Measurements from ENCODE around the gene RANGAP1. TPM values are rescaled to one million over a fixed set of nuclear protein-coding genes. Genes with fewer than 3 reads are reported as not detected.

Gene RANGAP1
- total and polyA plus RNA-seq, 2 donors (not counting 1 experiment from before 2014, with no cell fraction given) = 37.2 to 59.9 TPM

GRCh38 chr22:41197038-41197972 lies 88.7 kb downstream of the RANGAP1 start:
- H3K4me3 ChIP-seq (replicated peaks in 1 of 4; ENCODE audit: control extremely low read depth in 1 of 4, insufficient read depth in 1 of 4, low read depth in 3 of 4, low read length in 4 of 4) = peak overlapping the region; percentile 58 to 78 (median 73)

More at GRCh38 chr22:41197038-41197972, 88.7 kb downstream of the RANGAP1 start:
- H3K27me3 ChIP-seq (ENCODE audit: control insufficient read depth, insufficient read depth, low read length) = no peaks in the 10 kb centered on the region
- no peaks in the 10 kb centered on the region for H4K20me1 ChIP-seq (ENCODE audit: control insufficient read depth, extremely low read depth, insufficient read depth, low read length)
- H3K9ac ChIP-seq (ENCODE audit: insufficient read depth, low read length) = peak overlapping the region; percentile 53
- H3K4me1 ChIP-seq (ENCODE audit: control insufficient read depth, extremely low read depth, insufficient read depth, low read length) = peaks cover 2% of the 10 kb centered on the region
- H3K36me3 ChIP-seq (ENCODE audit: control insufficient read depth, insufficient read depth, low read length) = no peaks in the 10 kb centered on the region
- H3K9me3 ChIP-seq (ENCODE audit: control insufficient read depth, insufficient read depth, low read depth, low read length) = no peaks in the 10 kb centered on the region
- DNase-seq (ENCODE audit: low read depth in 2 of 2) = peak; percentile 32 to 46
- TF ChIP-seq EZH2 (IDR thresholded peaks at IDR 0.05; ENCODE audit: low read length, missing control alignments) (no peak), CTCF (conservative IDR thresholded peaks at IDR 0.05 in 1 of 2, IDR thresholded peaks at IDR 0.05 in 1 of 2; ENCODE audit: low read depth in 1 of 2, low read length in 2 of 2) (peak in 1 of 2 donors; percentile 15)
- H3K79me2 ChIP-seq (ENCODE audit: control insufficient read depth, insufficient read depth, low read length) = no peaks in the 10 kb centered on the region
- H2AFZ ChIP-seq (ENCODE audit: low read length) = peak overlapping the region; percentile 93
- H3K27ac ChIP-seq (ENCODE audit: insufficient read depth, low read length) = peak overlapping the region; percentile 4
- H3K4me2 ChIP-seq (ENCODE audit: extremely low read depth, insufficient read depth, low read length) = peak overlapping the region; percentile 90

Other genes with a start within 250 kb of the RANGAP1 start
- 32.9 and 41.0 TPM in 2 replicates for gene EP300, start 193.6 kb downstream of the RANGAP1 start, total RNA-seq
- gene EP300, start 193.6 kb downstream of the RANGAP1 start, polyA plus RNA-seq = 9.1 and 10.1 TPM in 2 replicates
- 15.4 and 16.0 TPM in 2 replicates for gene L3MBTL2, start 80.9 kb downstream of the RANGAP1 start, total RNA-seq
- gene L3MBTL2, start 80.9 kb downstream of the RANGAP1 start, polyA plus RNA-seq = 19.3 and 27.7 TPM in 2 replicates
- gene CHADL, start 45.3 kb downstream of the RANGAP1 start, total RNA-seq = 2.1 and 3.1 TPM in 2 replicates
- gene CHADL, start 45.3 kb downstream of the RANGAP1 start, polyA plus RNA-seq = 0.10 and 0.14 TPM in 2 replicates
- 39.3 and 64.4 TPM in 2 replicates for gene ZC3H7B, start 15.3 kb upstream of the RANGAP1 start, total RNA-seq
- 30.6 and 42.1 TPM in 2 replicates for gene ZC3H7B, start 15.3 kb upstream of the RANGAP1 start, polyA plus RNA-seq
- gene TEF, start 95.8 kb upstream of the RANGAP1 start, total RNA-seq = 14.9 and 22.5 TPM in 2 replicates
- gene TEF, start 95.8 kb upstream of the RANGAP1 start, polyA plus RNA-seq = 8.2 and 9.0 TPM in 2 replicates
- 19.5 and 20.6 TPM in 2 replicates for gene TOB2, start 160.6 kb upstream of the RANGAP1 start, total RNA-seq
- gene TOB2, start 160.6 kb upstream of the RANGAP1 start, polyA plus RNA-seq = 19.5 and 20.9 TPM in 2 replicates
- gene PHF5A, start 182.5 kb upstream of the RANGAP1 start, total RNA-seq = 63.3 and 64.2 TPM in 2 replicates
- gene PHF5A, start 182.5 kb upstream of the RANGAP1 start, polyA plus RNA-seq = 61.5 and 82.7 TPM in 2 replicates
- gene ACO2, start 182.9 kb upstream of the RANGAP1 start, total RNA-seq = 60.4 and 80.3 TPM in 2 replicates
- 37.6 and 52.6 TPM in 2 replicates for gene ACO2, start 182.9 kb upstream of the RANGAP1 start, polyA plus RNA-seq